ENCODE measurements around the gene OR2L3.
"Not testable (repeated sequence)": the region's sequence is repeated elsewhere in the genome, so short reads cannot be mapped to it uniquely, and the experiment has no call there.

OR2L3 gene

GRCh38 chr1:248054671-248055070 lies 8.0 kb downstream of the OR2L3 start:
- Histone ChIP-seq H3K4me3 (ENCODE audit: low read length in 2 of 2) (no peak overlapping the region), H3K4me1 (ENCODE audit: control insufficient read depth in 2 of 2, insufficient read depth in 2 of 2, low read length in 2 of 2) (no peaks in the 10 kb centered on the region), H3K9me3 (ENCODE audit: control insufficient read depth in 2 of 2, low read length in 2 of 2) (peaks cover 2% of the 10 kb centered on the region in 2 donors), H3K27ac (ENCODE audit: low read depth in 2 of 2, low read length in 2 of 2) (no peak overlapping the region), H3K36me3 (ENCODE audit: control insufficient read depth in 2 of 2, insufficient read depth in 2 of 2, low read length in 2 of 2) (no peaks in the 10 kb centered on the region), H3K27me3 (ENCODE audit: control insufficient read depth in 2 of 2, insufficient read depth in 2 of 2, low read length in 2 of 2) (no peaks in the 10 kb centered on the region), H3K9ac (ENCODE audit: low read depth in 1 of 2, low read length in 2 of 2) (no peak overlapping the region)

- peaks cover 2% of the 10 kb centered on the region in 2 donors for H3K9me3 ChIP-seq (ENCODE audit: control insufficient read depth in 2 of 2, low read length in 2 of 2)
- no peaks in the 10 kb centered on the region for H3K4me1 ChIP-seq (ENCODE audit: control insufficient read depth in 2 of 2, insufficient read depth in 2 of 2, low read length in 2 of 2)
- H3K27me3 ChIP-seq (ENCODE audit: control insufficient read depth in 2 of 2, insufficient read depth in 2 of 2, low read length in 2 of 2) = no peaks in the 10 kb centered on the region
- H3K9ac ChIP-seq (ENCODE audit: low read depth in 1 of 2, low read length in 2 of 2) = no peak overlapping the region
- H3K4me3 ChIP-seq (ENCODE audit: low read length in 2 of 2) = no peak overlapping the region
- no peaks in the 10 kb centered on the region for H3K36me3 ChIP-seq (ENCODE audit: control insufficient read depth in 2 of 2, insufficient read depth in 2 of 2, low read length in 2 of 2)
- H3K27ac ChIP-seq (ENCODE audit: low read depth in 2 of 2, low read length in 2 of 2) = no peak overlapping the region
Measured at GRCh38 chr1:248055261-248055660, 8.6 kb downstream of the OR2L3 start.

GRCh38 chr1:248065071-248065470 lies 18.4 kb downstream of the OR2L3 start:
- Histone ChIP-seq H3K9me3 (ENCODE audit: control insufficient read depth in 2 of 2, low read length in 2 of 2) (no peaks in the 10 kb centered on the region), H3K36me3 (ENCODE audit: control insufficient read depth in 2 of 2, insufficient read depth in 2 of 2, low read length in 2 of 2) (no peaks in the 10 kb centered on the region), H3K27me3 (ENCODE audit: control insufficient read depth in 2 of 2, insufficient read depth in 2 of 2, low read length in 2 of 2) (no peaks in the 10 kb centered on the region), H3K4me3 (ENCODE audit: low read length in 2 of 2) (no peak overlapping the region), H3K9ac (ENCODE audit: low read depth in 1 of 2, low read length in 2 of 2) (no peak overlapping the region), H3K4me1 (ENCODE audit: control insufficient read depth in 2 of 2, insufficient read depth in 2 of 2, low read length in 2 of 2) (no peaks in the 10 kb centered on the region), H3K27ac (ENCODE audit: low read depth in 2 of 2, low read length in 2 of 2) (no peak overlapping the region)

- H3K36me3 ChIP-seq (ENCODE audit: control insufficient read depth in 2 of 2, insufficient read depth in 2 of 2, low read length in 2 of 2) = no peaks in the 10 kb centered on the region
- H3K4me1 ChIP-seq (ENCODE audit: control insufficient read depth in 2 of 2, insufficient read depth in 2 of 2, low read length in 2 of 2) = no peaks in the 10 kb centered on the region
- H3K27me3 ChIP-seq (ENCODE audit: control insufficient read depth in 2 of 2, insufficient read depth in 2 of 2, low read length in 2 of 2) = no peaks in the 10 kb centered on the region
- H3K27ac ChIP-seq (ENCODE audit: low read depth in 2 of 2, low read length in 2 of 2) = no peak overlapping the region
- no peaks in the 10 kb centered on the region for H3K9me3 ChIP-seq (ENCODE audit: control insufficient read depth in 2 of 2, low read length in 2 of 2)
- H3K4me3 ChIP-seq (ENCODE audit: low read length in 2 of 2) = no peak overlapping the region
- H3K9ac ChIP-seq (ENCODE audit: low read depth in 1 of 2, low read length in 2 of 2) = no peak overlapping the region
Measured at GRCh38 chr1:248065604-248066003, 19.0 kb downstream of the OR2L3 start.

GRCh38 chr1:248083864-248084263 lies 37.2 kb downstream of the OR2L3 start:
- H3K4me3 ChIP-seq (ENCODE audit: low read length in 2 of 2) = not testable (repeated sequence)

GRCh38 chr1:248094884-248095283 lies 48.2 kb downstream of the OR2L3 start, which contains the start of gene OR2L13:
Gene OR2L13 (plus strand): TSS chr1:248095184. CDS start chr1:248099376, 4,192 bp downstream.
- Histone ChIP-seq H3K27me3 (ENCODE audit: control insufficient read depth in 2 of 2, insufficient read depth in 2 of 2, low read length in 2 of 2) (no peaks in the 10 kb centered on the region), H3K36me3 (ENCODE audit: control insufficient read depth in 2 of 2, insufficient read depth in 2 of 2, low read length in 2 of 2) (no peaks in the 10 kb centered on the region), H3K4me3 (ENCODE audit: low read length in 2 of 2) (no peak within 1 kb of the TSS), H3K9me3 (ENCODE audit: control insufficient read depth in 2 of 2, low read length in 2 of 2) (peaks cover 0 to 2% of the 10 kb centered on the region in 2 donors), H3K9ac (ENCODE audit: low read depth in 1 of 2, low read length in 2 of 2) (no peak within 1 kb of the TSS), H3K4me1 (ENCODE audit: control insufficient read depth in 2 of 2, insufficient read depth in 2 of 2, low read length in 2 of 2) (no peaks in the 10 kb centered on the region), H3K27ac (ENCODE audit: low read depth in 2 of 2, low read length in 2 of 2) (no peak within 1 kb of the TSS)

More at GRCh38 chr1:248083864-248084263, 37.2 kb downstream of the OR2L3 start:
- not testable (repeated sequence) for H3K27ac ChIP-seq (ENCODE audit: low read depth in 2 of 2, low read length in 2 of 2); H3K27me3 ChIP-seq (ENCODE audit: control insufficient read depth in 2 of 2, insufficient read depth in 2 of 2, low read length in 2 of 2); H3K9ac ChIP-seq (ENCODE audit: low read depth in 1 of 2, low read length in 2 of 2); H3K4me1 ChIP-seq (ENCODE audit: control insufficient read depth in 2 of 2, insufficient read depth in 2 of 2, low read length in 2 of 2); H3K9me3 ChIP-seq (ENCODE audit: control insufficient read depth in 2 of 2, low read length in 2 of 2); H3K36me3 ChIP-seq (ENCODE audit: control insufficient read depth in 2 of 2, insufficient read depth in 2 of 2, low read length in 2 of 2)

- H3K36me3 ChIP-seq (ENCODE audit: control insufficient read depth in 2 of 2, insufficient read depth in 2 of 2, low read length in 2 of 2) = no peaks in the 10 kb centered on the region
- peaks cover 0 to 2% of the 10 kb centered on the region in 2 donors for H3K9me3 ChIP-seq (ENCODE audit: control insufficient read depth in 2 of 2, low read length in 2 of 2)
Measured at GRCh38 chr1:248098529-248098928, 51.9 kb downstream of the OR2L3 start.

GRCh38 chr1:248102847-248103246 lies 56.2 kb downstream of the OR2L3 start:
- no peak overlapping the region for H3K27ac ChIP-seq (ENCODE audit: low read depth in 2 of 2, low read length in 2 of 2)
- no peaks in the 10 kb centered on the region for H3K36me3 ChIP-seq (ENCODE audit: control insufficient read depth in 2 of 2, insufficient read depth in 2 of 2, low read length in 2 of 2)

More at GRCh38 chr1:248098529-248098928, 51.9 kb downstream of the OR2L3 start:
- H3K4me1 ChIP-seq (ENCODE audit: control insufficient read depth in 2 of 2, insufficient read depth in 2 of 2, low read length in 2 of 2) = no peaks in the 10 kb centered on the region
- H3K27ac ChIP-seq (ENCODE audit: low read depth in 2 of 2, low read length in 2 of 2) = no peak overlapping the region
- no peak overlapping the region for H3K4me3 ChIP-seq (ENCODE audit: low read length in 2 of 2)
- no peaks in the 10 kb centered on the region for H3K27me3 ChIP-seq (ENCODE audit: control insufficient read depth in 2 of 2, insufficient read depth in 2 of 2, low read length in 2 of 2)
- no peak overlapping the region for H3K9ac ChIP-seq (ENCODE audit: low read depth in 1 of 2, low read length in 2 of 2)

GRCh38 chr1:248111157-248111556 lies 64.5 kb downstream of the OR2L3 start:
- H3K9ac ChIP-seq (ENCODE audit: low read depth in 1 of 2, low read length in 2 of 2) = no peak overlapping the region
- H3K4me1 ChIP-seq (ENCODE audit: control insufficient read depth in 2 of 2, insufficient read depth in 2 of 2, low read length in 2 of 2) = no peaks in the 10 kb centered on the region
- peaks cover 6 to 14% of the 10 kb centered on the region in 2 donors for H3K9me3 ChIP-seq (ENCODE audit: control insufficient read depth in 2 of 2, low read length in 2 of 2)
- H3K27ac ChIP-seq (ENCODE audit: low read depth in 2 of 2, low read length in 2 of 2) = no peak overlapping the region
- no peak overlapping the region for H3K4me3 ChIP-seq (ENCODE audit: low read length in 2 of 2)
- H3K27me3 ChIP-seq (ENCODE audit: control insufficient read depth in 2 of 2, insufficient read depth in 2 of 2, low read length in 2 of 2) = no peaks in the 10 kb centered on the region
- no peaks in the 10 kb centered on the region for H3K36me3 ChIP-seq (ENCODE audit: control insufficient read depth in 2 of 2, insufficient read depth in 2 of 2, low read length in 2 of 2)

More at GRCh38 chr1:248102847-248103246, 56.2 kb downstream of the OR2L3 start:
- Histone ChIP-seq H3K9ac (ENCODE audit: low read depth in 1 of 2, low read length in 2 of 2) (no peak overlapping the region), H3K4me1 (ENCODE audit: control insufficient read depth in 2 of 2, insufficient read depth in 2 of 2, low read length in 2 of 2) (no peaks in the 10 kb centered on the region), H3K27me3 (ENCODE audit: control insufficient read depth in 2 of 2, insufficient read depth in 2 of 2, low read length in 2 of 2) (no peaks in the 10 kb centered on the region), H3K9me3 (ENCODE audit: control insufficient read depth in 2 of 2, low read length in 2 of 2) (no peaks in the 10 kb centered on the region), H3K4me3 (ENCODE audit: low read length in 2 of 2) (no peak overlapping the region)

Data from mucosa of rectum (tissue), 2 donors.